ENCODE data around the gene PANX3.

PANX3 gene

DNA sequence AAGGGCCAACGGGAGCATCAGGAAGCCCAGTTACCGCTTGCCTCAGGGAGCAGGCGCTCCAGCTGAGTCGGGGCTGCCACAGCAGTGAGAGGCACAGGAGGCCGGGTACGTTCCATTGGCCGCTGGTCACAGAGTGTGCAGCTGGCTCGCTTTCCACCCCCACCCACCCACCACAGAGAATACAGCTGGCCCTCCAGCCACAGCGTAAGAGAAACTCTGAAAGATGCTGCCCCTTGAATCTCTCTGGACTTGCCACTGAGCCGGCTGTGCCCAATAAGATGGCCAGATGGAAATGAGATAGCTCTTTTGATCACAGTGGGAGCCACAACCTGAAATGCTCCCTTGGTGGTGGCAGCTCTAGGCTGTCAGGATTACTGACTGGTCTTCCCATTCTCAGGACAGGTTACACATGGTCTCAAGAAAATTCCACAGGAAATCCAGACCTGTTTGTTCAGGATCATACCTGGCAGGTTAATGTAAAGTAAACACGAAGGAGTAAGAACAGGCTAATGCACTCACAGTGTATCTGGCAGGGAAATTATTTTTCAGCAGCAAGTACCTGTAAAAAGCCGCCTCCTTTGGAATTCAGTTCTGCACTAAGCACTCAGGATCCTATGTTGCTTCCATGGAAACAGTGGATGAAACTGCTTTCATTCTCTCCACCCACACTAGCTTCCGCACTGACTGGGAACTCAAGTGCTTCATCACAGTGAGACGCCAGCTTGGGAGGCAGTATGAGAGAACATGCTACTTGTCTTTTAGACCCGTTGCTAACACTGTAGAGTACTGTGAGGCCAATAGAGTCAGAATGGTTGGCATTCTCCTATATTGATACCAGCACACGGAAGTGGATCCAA lies 45.8 kb downstream of the PANX3 start:
- FAIRE-seq (no peak), DNase-seq (ENCODE audit: low spot score) (no peak)

DNA sequence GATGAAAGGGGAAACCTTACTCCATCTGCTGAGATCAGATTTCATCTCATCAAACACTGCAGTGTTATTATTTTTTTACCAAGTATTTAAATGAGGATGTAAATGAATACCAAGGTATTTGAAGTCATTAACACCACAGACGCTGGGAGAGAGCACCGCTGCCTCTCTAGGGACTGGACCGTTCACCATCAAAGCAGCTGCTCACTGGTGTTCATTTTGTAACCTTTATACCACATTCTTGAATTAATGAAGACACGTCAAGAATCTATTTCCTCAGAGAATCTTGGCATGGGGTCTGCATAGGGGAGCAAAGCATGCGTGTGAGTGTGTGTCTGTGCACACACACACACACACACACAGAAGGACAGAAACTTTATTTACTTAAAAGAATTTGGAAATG lies 46.7 kb downstream of the PANX3 start:
- DNase-seq (ENCODE audit: low spot score) (no peak), FAIRE-seq (no peak)

DNA sequence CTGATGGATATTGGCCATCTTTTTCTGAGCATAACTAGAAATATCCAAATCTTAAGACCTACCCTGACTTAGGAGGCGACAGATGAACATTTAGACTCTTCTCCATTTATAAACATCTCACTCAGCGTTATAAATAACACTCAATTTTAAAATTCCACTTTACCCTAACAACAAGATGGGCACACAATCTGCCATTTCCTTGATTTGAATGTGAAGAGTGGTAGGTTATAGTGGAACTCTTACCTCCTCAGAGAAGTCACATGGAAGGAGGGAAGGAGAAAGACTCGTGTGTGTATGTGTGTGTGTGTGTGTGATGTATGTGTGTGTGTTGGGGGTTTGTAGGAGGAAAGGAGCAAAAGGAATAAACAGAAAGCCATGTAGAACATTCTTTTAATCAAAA lies 47.3 kb downstream of the PANX3 start:
- no peak for FAIRE-seq

DNA sequence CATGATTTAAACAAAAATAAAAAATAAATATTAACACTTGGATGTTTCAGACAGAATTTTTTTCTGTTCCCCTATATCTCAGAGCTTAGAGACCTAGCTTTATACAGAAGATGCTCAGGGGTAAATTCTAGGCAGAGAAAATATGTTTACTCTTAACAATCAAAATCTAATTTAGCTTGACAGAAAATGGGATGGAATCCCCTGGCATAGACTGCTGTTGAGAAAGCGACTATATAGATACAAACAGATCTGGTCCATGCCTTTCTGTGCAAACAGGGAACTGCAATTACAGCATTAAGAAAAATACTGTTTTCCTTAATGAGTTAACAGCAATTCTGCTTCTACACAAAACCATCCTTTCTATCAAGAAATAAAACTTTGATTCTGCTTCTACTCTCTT lies 47.8 kb downstream of the PANX3 start:
- FAIRE-seq (no peak), DNase-seq (ENCODE audit: low spot score) (no peak)

More for the DNA sequence above, 47.3 kb downstream of the PANX3 start:
- no peak for DNase-seq (ENCODE audit: low spot score)

DNA sequence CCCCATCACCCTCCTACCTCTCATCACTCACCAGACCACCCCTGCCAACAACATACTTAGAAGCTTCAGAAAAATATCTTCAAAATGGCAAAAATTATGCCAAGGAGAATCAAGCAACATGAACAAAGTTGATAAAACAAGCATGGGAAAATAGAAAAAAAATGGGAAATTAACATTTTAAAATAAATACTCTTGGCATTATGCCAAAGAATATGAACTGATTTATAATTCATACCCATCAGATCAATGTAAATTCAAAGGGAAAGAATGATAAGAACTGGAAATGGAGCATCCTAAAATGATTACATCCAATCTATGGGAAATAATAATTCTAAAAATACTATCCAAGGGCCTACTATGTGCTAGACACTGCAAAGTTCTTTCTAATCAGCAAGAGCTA lies 50.3 kb downstream of the PANX3 start:
- DNase-seq (ENCODE audit: low spot score): no peak
- no peak for FAIRE-seq

DNA sequence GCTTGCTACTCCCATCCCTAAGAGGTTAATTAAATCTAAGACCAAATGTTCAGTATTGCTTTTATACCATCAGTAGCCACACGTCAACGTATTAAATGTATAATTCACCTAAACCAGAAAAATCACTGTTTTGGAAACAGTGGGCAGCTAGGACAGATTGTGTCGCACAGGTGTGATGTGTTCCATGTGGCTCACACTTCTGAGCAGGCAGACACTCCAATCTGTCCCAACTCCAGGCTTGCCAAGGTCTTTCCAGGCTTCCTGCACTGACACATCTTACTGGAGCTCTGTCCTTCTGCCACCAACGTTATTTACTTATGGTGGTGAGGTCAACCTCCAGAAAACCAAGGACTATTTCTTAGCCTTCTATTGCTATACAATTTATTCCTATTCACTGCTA lies 50.9 kb downstream of the PANX3 start:
- DNase-seq (ENCODE audit: low spot score): no peak
- FAIRE-seq: no peak

DNA sequence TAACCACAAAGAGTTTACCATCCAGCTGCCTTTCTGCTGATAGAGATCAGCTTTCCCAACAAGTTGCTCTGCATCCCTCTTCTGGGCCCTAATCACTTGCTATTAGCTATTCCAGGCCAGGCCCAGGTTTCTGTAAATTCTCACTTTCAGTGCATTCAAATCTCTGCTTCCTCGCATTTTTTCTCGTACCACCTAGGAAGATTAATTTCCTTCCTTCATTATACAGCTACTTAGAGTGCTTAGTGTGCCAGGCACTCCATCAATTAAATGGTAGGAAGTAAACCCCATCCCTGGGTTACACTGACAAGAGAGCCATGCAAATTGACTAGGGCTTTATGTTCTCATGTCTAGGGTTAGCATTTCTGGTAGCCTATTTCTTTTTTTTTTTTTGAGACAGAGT lies 52.6 kb downstream of the PANX3 start:
- FAIRE-seq (no peak), DNase-seq (ENCODE audit: low spot score) (no peak)

- DNase-seq (ENCODE audit: low spot score): no peak
- FAIRE-seq: no peak
These were observed 56.4 kb downstream of the PANX3 start for GRCh38 chr11:124667601-124668000.

GRCh38 chr11:124669193-124669592 lies 58.0 kb downstream of the PANX3 start:
- FAIRE-seq: no peak
- peak; percentile 49 for DNase-seq (ENCODE audit: low spot score)

All from RCC 7860 (cell line).